ENCODE data around the gene ANGPTL2. TPM values are rescaled to one million over a fixed set of nuclear protein-coding genes. Genes with fewer than 3 reads are reported as not detected.

The ANGPTL2 gene
- polyA plus RNA-seq, 1 of the 3 experiments (the other 2 are of a cell fraction), result 12.3 TPM

- Histone ChIP-seq H3K79me2 (ENCODE audit: insufficient read depth) (peaks cover 13% of the 10 kb centered on the region; the same call in 1 of the 2 replicates), H3F3A (replicated peaks; ENCODE audit: insufficient read depth) (no peaks in the 10 kb centered on the region), H3K4me2 (no peak overlapping the region), H3K27ac (ENCODE audit: low read depth in 2 of 2, low read length in 1 of 2) (no peak overlapping the region), H4K20me1 (ENCODE audit: insufficient read depth) (no peaks in the 10 kb centered on the region), H2AFZ (ENCODE audit: low read depth) (no peak overlapping the region), H3K36me3 (replicated peaks in 1 of 2; ENCODE audit: control insufficient read depth in 1 of 2, insufficient read depth in 2 of 2, low read length in 1 of 2) (no peaks in the 10 kb centered on the region), H3K4me1 (ENCODE audit: control insufficient read depth in 1 of 2, insufficient read depth in 2 of 2, low read depth in 1 of 2, low read length in 1 of 2) (peaks cover 8 to 32% of the 10 kb centered on the region in 2 experiments; a peak in 1 of 4 replicates), H3K9me2 (no peaks in the 10 kb centered on the region), H3K9me3 (no peaks in the 10 kb centered on the region), H3K9ac (no peak overlapping the region), H3K27me3 (ENCODE audit: insufficient read depth) (no peaks in the 10 kb centered on the region), H3K4me3 (ENCODE audit: low read depth in 2 of 2, low read length in 1 of 2) (no peak overlapping the region)
- ChIA-PET CTCF (interaction anchor here (0.8 kb wide), 1 partner anchor 152 kb away, joined by 4 read pairs; no protein-coding TSS in a partner anchor), POLR2A (no interaction called here)
- DNase-seq, result no peak
- no peak for TF ChIP-seq JUND (IDR thresholded peaks at IDR 0.05)
- TF ChIP-seq, protein P1, sequence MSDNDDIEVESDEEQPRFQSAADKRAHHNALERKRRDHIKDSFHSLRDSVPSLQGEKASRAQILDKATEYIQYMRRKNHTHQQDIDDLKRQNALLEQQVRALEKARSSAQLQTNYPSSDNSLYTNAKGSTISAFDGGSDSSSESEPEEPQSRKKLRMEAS (IDR thresholded peaks at IDR 0.05; ENCODE audit: low read depth), result no peak
- no peak for TF ChIP-seq SMC3 (IDR thresholded peaks at IDR 0.05; ENCODE audit: low read depth, low read length)
- TF ChIP-seq RAD21 (IDR thresholded peaks at IDR 0.05; ENCODE audit: low read length), result no peak
- no peak for TF ChIP-seq FOSL2 (IDR thresholded peaks at IDR 0.05; ENCODE audit: borderline replicate concordance, low read depth)
- no peak for TF ChIP-seq EP300 (IDR thresholded peaks at IDR 0.05; ENCODE audit: borderline replicate concordance in 1 of 2, low read depth in 1 of 2, low read length in 1 of 2)
- no peak for TF ChIP-seq RXRA (IDR thresholded peaks at IDR 0.05; ENCODE audit: borderline replicate concordance, low read depth)
- no peak for TF ChIP-seq ELF1 (IDR thresholded peaks at IDR 0.05)
- TF ChIP-seq, protein P2, sequence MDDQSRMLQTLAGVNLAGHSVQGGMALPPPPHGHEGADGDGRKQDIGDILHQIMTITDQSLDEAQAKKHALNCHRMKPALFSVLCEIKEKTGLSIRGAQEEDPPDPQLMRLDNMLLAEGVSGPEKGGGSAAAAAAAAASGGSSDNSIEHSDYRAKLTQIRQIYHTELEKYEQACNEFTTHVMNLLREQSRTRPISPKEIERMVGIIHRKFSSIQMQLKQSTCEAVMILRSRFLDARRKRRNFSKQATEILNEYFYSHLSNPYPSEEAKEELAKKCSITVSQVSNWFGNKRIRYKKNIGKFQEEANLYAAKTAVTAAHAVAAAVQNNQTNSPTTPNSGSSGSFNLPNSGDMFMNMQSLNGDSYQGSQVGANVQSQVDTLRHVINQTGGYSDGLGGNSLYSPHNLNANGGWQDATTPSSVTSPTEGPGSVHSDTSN (IDR thresholded peaks at IDR 0.05), result no peak
- TF ChIP-seq, protein P3, sequence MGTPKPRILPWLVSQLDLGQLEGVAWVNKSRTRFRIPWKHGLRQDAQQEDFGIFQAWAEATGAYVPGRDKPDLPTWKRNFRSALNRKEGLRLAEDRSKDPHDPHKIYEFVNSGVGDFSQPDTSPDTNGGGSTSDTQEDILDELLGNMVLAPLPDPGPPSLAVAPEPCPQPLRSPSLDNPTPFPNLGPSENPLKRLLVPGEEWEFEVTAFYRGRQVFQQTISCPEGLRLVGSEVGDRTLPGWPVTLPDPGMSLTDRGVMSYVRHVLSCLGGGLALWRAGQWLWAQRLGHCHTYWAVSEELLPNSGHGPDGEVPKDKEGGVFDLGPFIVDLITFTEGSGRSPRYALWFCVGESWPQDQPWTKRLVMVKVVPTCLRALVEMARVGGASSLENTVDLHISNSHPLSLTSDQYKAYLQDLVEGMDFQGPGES (IDR thresholded peaks at IDR 0.05; ENCODE audit: low read depth, low read length), result no peak
- 95% methylated on average over 4 of the region's 4 CpGs for WGBS (ENCODE audit: low lambda C conversion rate)
These were observed 4.6 kb downstream of the ANGPTL2 start for GRCh38 chr9:127117801-127118200.

DNA sequence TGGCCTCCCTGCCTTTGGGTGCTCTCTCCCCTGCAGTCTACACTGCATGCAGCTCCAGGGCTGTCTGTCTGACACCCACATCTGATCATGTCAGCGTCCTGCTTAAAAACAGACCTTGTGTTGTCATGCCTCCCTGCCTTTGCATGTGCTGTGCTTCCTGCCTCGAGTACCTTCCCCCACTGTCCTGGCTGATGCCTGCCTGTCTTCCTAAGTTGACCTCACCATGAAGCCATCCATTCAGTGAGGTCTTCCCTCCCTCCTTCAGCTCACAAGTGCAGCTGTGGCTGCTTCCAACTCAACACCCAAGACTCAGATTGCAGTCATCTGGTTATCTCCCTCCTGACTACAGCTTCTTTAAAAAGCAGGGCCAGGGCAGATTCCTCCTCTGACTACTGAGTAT, 5.5 kb downstream of the ANGPTL2 start:
- Histone ChIP-seq H3K79me2 (ENCODE audit: insufficient read depth) (peaks cover 9% of the 10 kb centered on the region; the same call in 1 of the 2 replicates), H3K4me2 (no peak overlapping the region), H3K4me3 (ENCODE audit: low read depth in 2 of 2, low read length in 1 of 2) (no peak overlapping the region), H3K9me2 (no peaks in the 10 kb centered on the region), H3K9me3 (no peaks in the 10 kb centered on the region), H3F3A (replicated peaks; ENCODE audit: insufficient read depth) (no peaks in the 10 kb centered on the region), H3K27me3 (ENCODE audit: insufficient read depth) (no peaks in the 10 kb centered on the region), H3K4me1 (ENCODE audit: control insufficient read depth in 1 of 2, insufficient read depth in 2 of 2, low read depth in 1 of 2, low read length in 1 of 2) (peaks cover 8 to 24% of the 10 kb centered on the region in 2 experiments; a peak in 1 of 4 replicates), H3K36me3 (replicated peaks in 1 of 2; ENCODE audit: control insufficient read depth in 1 of 2, insufficient read depth in 2 of 2, low read length in 1 of 2) (no peaks in the 10 kb centered on the region), H3K27ac (ENCODE audit: low read depth in 2 of 2, low read length in 1 of 2) (no peak overlapping the region), H2AFZ (ENCODE audit: low read depth) (no peak overlapping the region), H3K9ac (no peak overlapping the region), H4K20me1 (ENCODE audit: insufficient read depth) (no peaks in the 10 kb centered on the region)
- DNase-seq, result no peak
- WGBS (ENCODE audit: low lambda C conversion rate), result 67% methylated on average over 1 of the region's 2 CpGs
- ChIA-PET CTCF (interaction anchor here (0.6 kb wide), 1 partner anchor 20 kb away, joined by 3 read pairs; no protein-coding TSS in a partner anchor), POLR2A (no interaction called here)
- TF ChIP-seq EP300 (IDR thresholded peaks at IDR 0.05; ENCODE audit: borderline replicate concordance in 1 of 2, low read depth in 1 of 2, low read length in 1 of 2) (no peak), RCOR1 (IDR thresholded peaks at IDR 0.05; ENCODE audit: low read length) (no peak), TAF1 (IDR thresholded peaks at IDR 0.05; ENCODE audit: borderline replicate concordance, low read depth, low read length) (no peak), NRF1 (IDR thresholded peaks at IDR 0.05; ENCODE audit: low read depth, low read length) (no peak), MEF2A (IDR thresholded peaks at IDR 0.05; ENCODE audit: borderline replicate concordance, low read depth) (no peak), RXRA (IDR thresholded peaks at IDR 0.05; ENCODE audit: borderline replicate concordance, low read depth) (no peak), FOXJ3 (CRISPR knock-in tag; IDR thresholded peaks at IDR 0.05) (no peak), EZH2phosphoT487 (IDR thresholded peaks at IDR 0.05; ENCODE audit: borderline replicate concordance, low read depth) (no peak), SIN3A (IDR thresholded peaks at IDR 0.05; ENCODE audit: borderline replicate concordance, low read depth, low read length) (no peak), ELF1 (IDR thresholded peaks at IDR 0.05) (no peak), USF1 (IDR thresholded peaks at IDR 0.05; ENCODE audit: borderline replicate concordance, low read depth) (no peak), GABPA (IDR thresholded peaks at IDR 0.05; ENCODE audit: low read depth) (no peak)
- TF ChIP-seq, protein P4, sequence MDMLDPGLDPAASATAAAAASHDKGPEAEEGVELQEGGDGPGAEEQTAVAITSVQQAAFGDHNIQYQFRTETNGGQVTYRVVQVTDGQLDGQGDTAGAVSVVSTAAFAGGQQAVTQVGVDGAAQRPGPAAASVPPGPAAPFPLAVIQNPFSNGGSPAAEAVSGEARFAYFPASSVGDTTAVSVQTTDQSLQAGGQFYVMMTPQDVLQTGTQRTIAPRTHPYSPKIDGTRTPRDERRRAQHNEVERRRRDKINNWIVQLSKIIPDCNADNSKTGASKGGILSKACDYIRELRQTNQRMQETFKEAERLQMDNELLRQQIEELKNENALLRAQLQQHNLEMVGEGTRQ (IDR thresholded peaks at IDR 0.05; ENCODE audit: borderline replicate concordance, low read depth, low read length), result no peak
- TF ChIP-seq, protein P1 (IDR thresholded peaks at IDR 0.05; ENCODE audit: low read depth), result no peak
- TF ChIP-seq, protein P2 (IDR thresholded peaks at IDR 0.05), result no peak

All from SK-N-SH (cell line).